GM10248 (cell line): ENCODE results near the gene PRR36.

Experiments
- CTCF ChIA-PET: fragments of 300-600 bp; sonication (Branson Sonifier 250); formaldehyde crosslinking; extraction: SDS; loops from one replicate; lab custom pipeline; 2021; ENCODE audit warnings: antibody characterized with exemption; lab: Yijun Ruan, JAX
- POLR2A ChIA-PET: fragments of 350-650 bp; sonication (Branson Sonifier 250); formaldehyde crosslinking; extraction: SDS; loops from one replicate; lab custom pipeline; 2020; ENCODE audit warnings: antibody characterized with exemption; lab: Yijun Ruan, JAX
- DNase-seq: peaks from one replicate; pipeline ENCODE4 v3.0.0; 2012; ENCODE audit errors: extremely low spot score
- TF ChIP-seq, protein P1 (sequence below): IDR thresholded peaks from 2 replicates; pipeline ENCODE4 v1.5.1; 2012; ENCODE audit warnings: mild to moderate bottlenecking, low read depth; ENCODE audit errors: extremely low read depth, missing control alignments, control extremely low read depth

PRR36 gene

DNA sequence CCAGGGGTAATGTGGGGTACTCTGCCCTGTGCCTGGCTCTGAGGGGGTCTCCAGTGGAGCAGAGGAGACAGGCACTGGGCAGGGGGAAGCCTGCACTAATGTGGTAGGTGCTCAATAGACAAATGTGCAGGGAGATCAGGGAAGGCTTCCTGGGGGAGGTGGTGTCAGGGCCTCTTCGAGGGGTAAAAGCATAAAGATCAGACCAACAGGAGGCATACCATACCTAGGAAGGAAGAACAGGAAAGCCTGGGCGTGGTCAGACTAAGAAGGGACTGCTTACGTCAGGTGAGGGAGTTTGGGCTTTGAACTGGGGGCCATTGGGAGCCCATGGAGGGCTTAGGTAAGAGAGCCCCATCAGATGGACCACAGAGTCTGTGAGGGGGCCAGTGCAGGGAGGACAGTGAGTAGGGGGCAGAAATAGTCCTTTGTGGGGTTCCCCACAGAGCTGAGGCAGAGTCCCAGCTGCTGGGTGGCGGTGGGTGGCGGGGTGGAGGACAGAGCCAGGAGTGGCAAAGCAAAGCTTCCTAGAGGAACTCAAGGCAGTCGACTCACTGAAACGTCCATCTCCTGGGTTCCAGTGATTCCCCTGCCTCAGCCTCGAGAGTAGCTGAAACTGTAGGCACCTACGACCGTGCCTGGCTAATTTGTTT, 8.8 kb downstream of the PRR36 start:
- CTCF ChIA-PET: interaction anchor here (4.4 kb wide), 1 partner anchor 12 kb away, joined by 34 read pairs; no protein-coding TSS in a partner anchor

GRCh38 chr19:7864690-7865074, 9.5 kb downstream of the PRR36 start:
- ChIA-PET CTCF (interaction anchor here (4.4 kb wide), 1 partner anchor 12 kb away, joined by 34 read pairs; no protein-coding TSS in a partner anchor), POLR2A (no interaction called here)
- no peak for DNase-seq
- TF ChIP-seq, protein P1, sequence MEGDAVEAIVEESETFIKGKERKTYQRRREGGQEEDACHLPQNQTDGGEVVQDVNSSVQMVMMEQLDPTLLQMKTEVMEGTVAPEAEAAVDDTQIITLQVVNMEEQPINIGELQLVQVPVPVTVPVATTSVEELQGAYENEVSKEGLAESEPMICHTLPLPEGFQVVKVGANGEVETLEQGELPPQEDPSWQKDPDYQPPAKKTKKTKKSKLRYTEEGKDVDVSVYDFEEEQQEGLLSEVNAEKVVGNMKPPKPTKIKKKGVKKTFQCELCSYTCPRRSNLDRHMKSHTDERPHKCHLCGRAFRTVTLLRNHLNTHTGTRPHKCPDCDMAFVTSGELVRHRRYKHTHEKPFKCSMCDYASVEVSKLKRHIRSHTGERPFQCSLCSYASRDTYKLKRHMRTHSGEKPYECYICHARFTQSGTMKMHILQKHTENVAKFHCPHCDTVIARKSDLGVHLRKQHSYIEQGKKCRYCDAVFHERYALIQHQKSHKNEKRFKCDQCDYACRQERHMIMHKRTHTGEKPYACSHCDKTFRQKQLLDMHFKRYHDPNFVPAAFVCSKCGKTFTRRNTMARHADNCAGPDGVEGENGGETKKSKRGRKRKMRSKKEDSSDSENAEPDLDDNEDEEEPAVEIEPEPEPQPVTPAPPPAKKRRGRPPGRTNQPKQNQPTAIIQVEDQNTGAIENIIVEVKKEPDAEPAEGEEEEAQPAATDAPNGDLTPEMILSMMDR: no peak

More for the DNA sequence above, 8.8 kb downstream of the PRR36 start:
- no peak for DNase-seq
- TF ChIP-seq, protein P1: no peak
- POLR2A ChIA-PET: no interaction called here

DNA sequence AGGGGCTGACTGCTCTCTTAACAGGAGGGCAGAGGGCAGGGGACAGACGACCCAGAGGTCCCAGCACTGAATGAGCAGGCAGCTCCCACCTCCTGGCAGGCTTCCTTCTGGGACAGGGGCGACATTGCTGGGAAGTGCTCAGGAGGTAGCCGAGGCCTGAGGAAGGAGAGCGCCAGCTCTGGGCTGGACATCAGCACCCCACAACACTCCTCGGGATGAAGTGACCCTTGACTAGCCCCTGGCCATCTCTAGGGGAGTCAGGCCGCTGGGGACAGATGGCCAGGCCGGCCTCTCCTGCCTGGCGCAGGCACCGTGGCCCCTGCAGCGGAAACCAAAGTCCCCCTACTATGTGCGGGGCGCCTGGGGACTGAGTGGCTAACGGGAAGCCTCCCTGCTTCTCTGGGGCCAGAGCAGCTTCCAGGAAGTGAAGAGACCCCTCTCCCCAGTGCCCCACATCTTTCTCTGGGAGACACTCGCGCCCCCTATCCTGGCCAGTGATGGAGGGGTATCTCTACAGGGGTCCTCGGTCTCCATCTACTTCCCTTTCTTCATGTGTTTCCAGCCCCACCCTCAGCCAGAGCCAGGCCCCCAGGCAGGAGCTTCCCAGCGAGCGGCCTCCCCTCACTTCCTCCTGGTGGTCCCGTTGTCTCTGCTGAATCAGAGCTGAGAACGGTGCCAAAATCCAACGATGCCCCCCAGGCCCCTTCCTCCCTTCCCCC, 10.1 kb downstream of the PRR36 start:
- CTCF ChIA-PET: interaction anchor here (4.4 kb wide), 1 partner anchor 11 kb away, joined by 34 read pairs; no protein-coding TSS in a partner anchor
- TF ChIP-seq, protein P1: no peak
- no peak for DNase-seq
- POLR2A ChIA-PET: no interaction called here

DNA sequence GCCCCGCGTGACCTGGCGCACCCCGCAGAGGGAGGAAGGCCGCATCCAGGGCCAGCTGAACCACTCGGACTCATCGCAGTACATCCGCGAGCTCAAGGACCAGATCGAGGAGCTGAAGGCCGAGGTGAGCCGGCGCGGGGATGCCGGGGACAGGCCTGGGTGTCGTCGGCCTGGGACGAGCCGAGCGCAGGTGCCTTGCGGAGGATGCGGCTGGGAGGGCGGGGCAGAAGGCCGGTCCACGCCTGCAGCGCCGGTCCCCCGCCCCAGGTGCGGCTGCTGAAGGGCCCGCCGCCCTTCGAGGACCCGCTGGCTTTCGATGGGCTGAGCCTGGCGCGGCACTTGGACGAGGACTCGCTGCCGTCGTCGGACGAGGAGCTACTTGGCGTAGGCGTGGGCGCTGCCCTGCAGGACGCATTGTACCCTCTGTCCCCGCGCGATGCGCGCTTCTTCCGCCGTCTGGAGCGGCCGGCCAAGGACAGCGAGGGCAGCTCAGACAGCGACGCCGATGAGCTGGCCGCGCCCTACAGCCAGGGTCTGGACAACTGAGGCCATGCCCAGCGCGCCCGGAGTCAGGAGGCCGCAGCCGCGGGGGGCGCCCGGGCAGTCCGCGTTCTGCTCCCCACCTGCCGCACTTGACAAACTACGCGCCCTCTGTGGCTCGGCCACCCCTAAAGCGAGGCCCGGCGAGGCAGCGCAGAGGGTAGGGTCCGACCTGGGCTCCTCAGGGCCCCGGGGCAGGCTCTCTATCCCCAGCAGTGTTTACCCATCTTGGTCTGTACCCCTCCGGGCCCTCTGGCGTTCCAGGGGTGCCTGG, 10.8 kb downstream of the PRR36 start:
- ChIA-PET POLR2A (no interaction called here), CTCF (interaction anchor here (1.2 to 4.4 kb wide), 3 partner anchors 10 to 183 kb away, joined by 3 to 34 read pairs (median 5); partner anchors contain the start of gene TRAPPC5)
- DNase-seq: no peak
- TF ChIP-seq, protein P1: no peak

- ChIA-PET POLR2A (no interaction called here), CTCF (interaction anchor here (0.6 to 4.4 kb wide), 8 partner anchors 9 to 227 kb away, joined by 3 to 34 read pairs (median 3); partner anchors contain the start of genes MAP2K7 and TRAPPC5)
- TF ChIP-seq, protein P1: no peak
- peak; percentile 91 for DNase-seq
Measured at GRCh38 chr19:7862413-7862951, 11.7 kb downstream of the PRR36 start.
